Sigmoid colon (tissue), 7 donors: ENCODE measurements around the gene OR5H14. TPM values are rescaled to one million over a fixed set of nuclear protein-coding genes. Genes with fewer than 3 reads are reported as not detected.
"Not testable (repeated sequence)": the region's sequence is repeated elsewhere in the genome, so short reads cannot be mapped to it uniquely, and the experiment has no call there.

ENCODE experiments used
- DNase-seq: peaks from one replicate; pipeline ENCODE4 v3.0.0-alpha.2; 2019
- H3K27ac ChIP-seq, 4 donors: fragments of 200-600 bp; sonication (generic); one replicate each; pipeline ENCODE4 v1.5.1; 2016 to 2019; ENCODE audit warnings: mild to moderate bottlenecking in 1 of 4
- H3K27me3 ChIP-seq, 3 donors: fragments of 200-600 bp; sonication (generic); one replicate each; pipeline ENCODE4 v1.5.1; 2019; ENCODE audit warnings: mild to moderate bottlenecking in 1 of 3
- H3K36me3 ChIP-seq, 4 donors: fragments of 200-600 bp; sonication (generic); one replicate each; pipeline ENCODE4 v1.5.1; 2016 to 2019
- H3K4me1 ChIP-seq, 4 donors: fragments of 200-600 bp; sonication (generic); one replicate each; pipeline ENCODE4 v1.5.1; 2017 to 2019
- H3K4me3 ChIP-seq, 4 donors: fragments of 200-600 bp; sonication (generic); one replicate each; pipeline ENCODE4 v1.5.1; 2017 to 2019; ENCODE audit warnings: mild to moderate bottlenecking in 2 of 4, moderate library complexity in 1 of 4
- H3K9me3 ChIP-seq, 4 donors: fragments of 200-600 bp in 3 of 4; sonication (generic) in 3 of 4; one replicate each; pipeline versions ENCODE4 v1.5.1 to v1.6.1; 2013 to 2019
- CTCF ChIP-seq, 4 experiments: fragments of 450-650 bp in 3 of 4; fragments of 200-600 bp in 1 of 4; IDR thresholded peaks; one replicate each; pipeline ENCODE4 v1.5.1; 2016 to 2019; ENCODE audit warnings: antibody characterized with exemption in 4 of 4, mild to moderate bottlenecking in 3 of 4, moderate library complexity in 2 of 4
- EP300 ChIP-seq, 4 donors: sonication (generic); formaldehyde crosslinking; IDR thresholded peaks; one replicate each; pipeline ENCODE4 v1.6.1; 2017; ENCODE audit warnings: antibody characterized with exemption in 4 of 4
- POLR2A ChIP-seq, 2 donors: fragments of 450-650 bp; IDR thresholded peaks; one replicate each; pipeline ENCODE4 v1.6.1; 2016; ENCODE audit warnings: antibody characterized with exemption in 2 of 2, mild to moderate bottlenecking in 2 of 2, moderate library complexity in 2 of 2
- POLR2AphosphoS5 ChIP-seq, 4 donors: sonication (generic); formaldehyde crosslinking; IDR thresholded peaks; one replicate each; pipeline ENCODE4 v1.6.1; 2017; ENCODE audit warnings: antibody characterized with exemption in 4 of 4
- WGBS, 2 donors: extraction: QIAGEN DNeasy Blood & Tissue Kit; methylation state at CpG; one replicate each; pipeline ENCODE4 v1.1.7; 2013; 5-methylcytosine and 5-hydroxymethylcytosine counted together
- intact Hi-C: fragments of 100-400 bp; cut with DNase I; formaldehyde crosslinking; loops from one replicate; pipeline ENCODE4 v1.15.1; 2023
- polyA plus RNA-seq, 3 donors: library from polyadenylated mRNA; stranded (reverse); fragments of 200-250 nt; gene quantifications; one replicate each; pipeline ENCODE4 v1.2.3, GENCODE V29; 2013
- total RNA-seq, 4 donors: library from RNA; depleted of rRNA; stranded (reverse); fragments of >200 nt; gene quantifications; one replicate each; pipeline ENCODE4 v1.1.0, GENCODE V29; 2016
- donor health status: healthy with polysubstance abuse.
- donor health status: Bipolar disorder and iron deficiency.
- donor health status: healthy.

The OR5H14 gene
- total and polyA plus RNA-seq, 7 donors, result not detected

GRCh38 chr3:98188545-98188944, 41.3 kb downstream of the OR5H14 start:
- no peak for TF ChIP-seq EP300 (IDR thresholded peaks at IDR 0.05)
- no peak for TF ChIP-seq CTCF (IDR thresholded peaks at IDR 0.05)
- TF ChIP-seq POLR2A (IDR thresholded peaks at IDR 0.05), result no peak
- TF ChIP-seq POLR2AphosphoS5 (IDR thresholded peaks at IDR 0.05), result no peak
- H3K4me1 ChIP-seq, result no peaks in the 10 kb centered on the region
- H3K27ac ChIP-seq, result no peak overlapping the region
- H3K27me3 ChIP-seq, result no peaks in the 10 kb centered on the region
- H3K36me3 ChIP-seq, result no peaks in the 10 kb centered on the region
- no peaks in the 10 kb centered on the region for H3K9me3 ChIP-seq
- H3K4me3 ChIP-seq, result no peak overlapping the region
- intact Hi-C loops, result no loop called here
- 24 to 44% methylated on average over 3 of the region's 3 CpGs for WGBS, 2 donors
- no peak for DNase-seq

- H3K4me3 ChIP-seq, H3K27me3 ChIP-seq, intact Hi-C loops, DNase-seq, H3K27ac ChIP-seq, H3K4me1 ChIP-seq, H3K36me3 ChIP-seq, H3K9me3 ChIP-seq: not testable (repeated sequence)
Observed at GRCh38 chr3:98190911-98191310, 43.6 kb downstream of the OR5H14 start.

GRCh38 chr3:98196293-98196692, 49.0 kb downstream of the OR5H14 start:
- H3K9me3 ChIP-seq, intact Hi-C loops, H3K36me3 ChIP-seq: not testable (repeated sequence)

GRCh38 chr3:98199020-98199419, 51.7 kb downstream of the OR5H14 start:
- WGBS, 2 donors, result 59 to 84% methylated on average over 1 of the region's 1 CpG

More at GRCh38 chr3:98196293-98196692, 49.0 kb downstream of the OR5H14 start:
- not testable (repeated sequence) for DNase-seq, H3K27me3 ChIP-seq, H3K4me1 ChIP-seq, H3K27ac ChIP-seq, H3K4me3 ChIP-seq
- WGBS, 2 donors, result 80 to 90% methylated on average over 2 of the region's 2 CpGs

More at GRCh38 chr3:98199020-98199419, 51.7 kb downstream of the OR5H14 start:
- Histone ChIP-seq H3K4me1 (no peaks in the 10 kb centered on the region), H3K4me3 (no peak overlapping the region), H3K36me3 (no peaks in the 10 kb centered on the region), H3K27ac (no peak overlapping the region), H3K27me3 (no peaks in the 10 kb centered on the region), H3K9me3 (no peaks in the 10 kb centered on the region)
- TF ChIP-seq POLR2AphosphoS5 (IDR thresholded peaks at IDR 0.05) (no peak), CTCF (IDR thresholded peaks at IDR 0.05) (no peak), EP300 (IDR thresholded peaks at IDR 0.05) (no peak), POLR2A (IDR thresholded peaks at IDR 0.05) (no peak)
- DNase-seq, result no peak
- intact Hi-C loops, result no loop called here

Other genes starting within 250 kb of the OR5H14 start
- gene RIOX2, start 175.0 kb upstream of the OR5H14 start, total RNA-seq, result 10 to 100 TPM; 16.8 to 23.5 (median 21.0) TPM
- 10 to 100 TPM in 2 of 3 donors, 1 to 10 TPM in 1; 9.0 to 16.6 (median 15.3) TPM for gene RIOX2, start 175.0 kb upstream of the OR5H14 start, polyA plus RNA-seq
- gene GABRR3, start 112.2 kb upstream of the OR5H14 start, total RNA-seq, result not detected
- gene GABRR3, start 112.2 kb upstream of the OR5H14 start, polyA plus RNA-seq, result not detected
- gene OR5AC2, start 60.3 kb upstream of the OR5H14 start, total RNA-seq, result not detected
- gene OR5AC2, start 60.3 kb upstream of the OR5H14 start, polyA plus RNA-seq, result not detected
- gene OR5H1, start 16.8 kb upstream of the OR5H14 start, total RNA-seq, result not detected
- gene OR5H1, start 16.8 kb upstream of the OR5H14 start, polyA plus RNA-seq, result not detected
- not detected for gene OR5H15, start 19.2 kb downstream of the OR5H14 start, total RNA-seq
- not detected for gene OR5H15, start 19.2 kb downstream of the OR5H14 start, polyA plus RNA-seq
- not detected for gene OR5H6, start 116.8 kb downstream of the OR5H14 start, total RNA-seq
- gene OR5H6, start 116.8 kb downstream of the OR5H14 start, polyA plus RNA-seq, result not detected
- not detected for gene OR5H2, start 135.0 kb downstream of the OR5H14 start, total RNA-seq
- gene OR5H2, start 135.0 kb downstream of the OR5H14 start, polyA plus RNA-seq, result not detected
- not detected for gene OR5K4, start 206.4 kb downstream of the OR5H14 start, total RNA-seq
- not detected for gene OR5K4, start 206.4 kb downstream of the OR5H14 start, polyA plus RNA-seq
- gene OR5K3, start 243.2 kb downstream of the OR5H14 start, total RNA-seq, result not detected
- gene OR5K3, start 243.2 kb downstream of the OR5H14 start, polyA plus RNA-seq, result not detected